Thymus (tissue), 11 donors: ENCODE results near the gene CD7. TPM values are rescaled to one million over a fixed set of nuclear protein-coding genes. Genes with fewer than 3 reads are reported as not detected.
A peak's percentile ranks its signal among the peaks of the same experiment; 100 is the strongest.

Source experiments
- DNase-seq, 9 donors: peaks; one replicate each; pipeline ENCODE4 v3.0.0-alpha.2; 2013; ENCODE audit warnings: low spot score in 9 of 9, low read depth in 6 of 9, missing footprints in 1 of 9
- H3K27ac ChIP-seq, 2 donors: one replicate each; pipeline ENCODE4 v1.5.1; 2013; ENCODE audit warnings: control low read depth in 1 of 2, low read depth in 1 of 2, low read length in 1 of 2, mild to moderate bottlenecking in 1 of 2, moderate library complexity in 1 of 2
- H3K27me3 ChIP-seq, 2 donors: one replicate each; pipeline ENCODE4 v1.5.1; 2013; ENCODE audit warnings: low read length in 1 of 2; ENCODE audit not compliant: control insufficient read depth in 2 of 2, insufficient read depth in 1 of 2
- H3K36me3 ChIP-seq, 2 donors: one replicate each; pipeline ENCODE4 v1.5.1; 2013; ENCODE audit warnings: low read length in 1 of 2, mild to moderate bottlenecking in 1 of 2, moderate library complexity in 1 of 2; ENCODE audit not compliant: control insufficient read depth in 2 of 2, insufficient read depth in 2 of 2
- H3K4me1 ChIP-seq, 2 donors: one replicate each; pipeline ENCODE4 v1.5.1; 2013; ENCODE audit warnings: low read length in 2 of 2; ENCODE audit not compliant: control insufficient read depth in 2 of 2, insufficient read depth in 2 of 2
- H3K4me3 ChIP-seq, 2 donors: one replicate each; pipeline ENCODE4 v1.5.1; 2013; ENCODE audit warnings: low read length in 2 of 2, control low read depth in 1 of 2, mild to moderate bottlenecking in 1 of 2
- H3K9me3 ChIP-seq, 2 donors: one replicate each; pipeline ENCODE4 v1.5.1; 2013; ENCODE audit warnings: low read length in 1 of 2, mild to moderate bottlenecking in 1 of 2; ENCODE audit not compliant: control insufficient read depth in 2 of 2, insufficient read depth in 1 of 2
- WGBS: extraction: QIAGEN DNeasy Blood & Tissue Kit; methylation state at CpG from one replicate; pipeline ENCODE4 v1.1.7; 2013; 5-methylcytosine and 5-hydroxymethylcytosine counted together
- polyA plus RNA-seq: library from polyadenylated mRNA; stranded (reverse); fragments of 200-250 nt; gene quantifications from one replicate; pipeline ENCODE4 v1.2.3, GENCODE V29; 2013
- total RNA-seq: library from RNA; stranded (reverse); fragments of 120-200 nt; gene quantifications from one replicate; pipeline ENCODE4 v1.2.4, GENCODE V29; 2013
- donor health status: healthy.

CD7 gene
- total and polyA plus RNA-seq, 2 donors, result 67.9 to 153 TPM

DNA sequence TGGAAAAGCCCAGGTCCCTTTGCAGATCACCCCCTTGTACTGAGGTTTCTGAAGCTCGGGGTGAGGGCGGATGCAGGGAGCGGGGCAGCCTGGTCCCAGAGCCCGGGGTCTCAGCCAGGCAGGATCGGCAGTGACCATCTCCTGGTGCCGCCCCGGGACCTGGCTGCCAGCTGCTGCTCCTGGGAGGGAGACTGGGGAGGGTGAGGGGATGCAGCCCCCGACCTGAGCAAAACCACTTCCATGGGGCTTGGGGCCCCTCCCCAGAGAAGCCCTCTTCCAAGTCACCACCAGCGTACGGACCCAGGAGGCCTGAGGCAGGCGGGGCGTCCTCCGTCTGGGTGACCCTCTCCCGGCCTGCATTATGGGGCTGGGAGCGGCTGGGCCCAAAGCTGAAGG, 14.8 kb downstream of the CD7 start:
- Histone ChIP-seq H3K27me3 (peaks cover 0 to 14% of the 10 kb centered on the region in 2 donors), H3K4me1 (peaks cover 69 to 88% of the 10 kb centered on the region in 2 donors), H3K9me3 (no peaks in the 10 kb centered on the region), H3K27ac (peak overlapping the region; percentile 82 to 89), H3K4me3 (peak overlapping the region; percentile 29 to 44), H3K36me3 (no peaks in the 10 kb centered on the region)
- DNase-seq, result no peak
- 18% methylated on average over 15 of the region's 15 CpGs for WGBS

- H3K36me3 ChIP-seq, result no peaks in the 10 kb centered on the region
- H3K4me1 ChIP-seq, result peaks cover 74 to 93% of the 10 kb centered on the region in 2 donors
- peaks cover 0 to 14% of the 10 kb centered on the region in 2 donors for H3K27me3 ChIP-seq
- DNase-seq, result peak in 2 of 9 donors; percentile 50 to 81
- H3K9me3 ChIP-seq, result no peaks in the 10 kb centered on the region
- 5% methylated on average over 23 of the region's 23 CpGs for WGBS
- H3K4me3 ChIP-seq, result peak overlapping the region; percentile 29 to 44
- H3K27ac ChIP-seq, result peak overlapping the region; percentile 82 to 89
These were observed 15.4 kb downstream of the CD7 start for GRCh38 chr17:82301916-82302567.

- Histone ChIP-seq H3K4me3 (peak overlapping the region in 1 of 2 donors; percentile 29), H3K9me3 (no peaks in the 10 kb centered on the region), H3K4me1 (peaks cover 81 to 100% of the 10 kb centered on the region in 2 donors), H3K27ac (peak overlapping the region; percentile 82 to 89), H3K27me3 (peaks cover 0 to 14% of the 10 kb centered on the region in 2 donors), H3K36me3 (no peaks in the 10 kb centered on the region)
- WGBS, result 74% methylated on average over 12 of the region's 12 CpGs
- DNase-seq, result no peak
These were observed 16.0 kb downstream of the CD7 start for GRCh38 chr17:82301300-82301915.

DNA sequence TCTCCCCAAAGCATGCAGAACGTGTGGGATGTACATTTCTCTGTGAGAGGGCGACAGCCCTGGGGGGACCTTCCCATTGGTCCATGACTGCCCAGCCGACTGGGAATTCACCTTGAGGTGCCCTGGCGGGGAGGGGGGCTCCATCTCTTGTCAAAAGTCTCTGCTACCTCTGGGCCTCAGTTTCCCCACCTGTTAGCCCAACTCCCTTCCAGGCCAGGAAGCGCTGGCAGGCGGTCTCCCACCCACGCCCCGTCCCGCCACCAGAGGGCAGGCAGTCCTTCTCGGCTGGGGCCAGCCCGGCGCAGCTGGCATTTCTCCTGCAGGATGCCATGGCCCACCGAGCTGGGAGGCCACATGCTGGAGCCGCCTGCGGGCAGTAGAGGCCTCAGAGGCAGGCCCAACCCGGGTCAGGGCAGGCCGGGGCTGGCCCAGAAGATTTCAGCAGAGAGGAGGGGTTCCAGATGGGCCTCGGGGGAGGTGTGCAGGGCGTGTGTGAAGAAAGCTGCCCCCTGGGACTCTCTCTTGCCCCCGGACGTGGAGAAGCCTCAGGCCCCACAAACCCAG, 16.6 kb downstream of the CD7 start:
- peaks cover 0 to 12% of the 10 kb centered on the region in 2 donors for H3K27me3 ChIP-seq
- peaks cover 82 to 99% of the 10 kb centered on the region in 2 donors for H3K4me1 ChIP-seq
- DNase-seq, result peak in 2 of 9 donors; percentile 45 to 75
- WGBS, result 29% methylated on average over 21 of the region's 21 CpGs
- H3K9me3 ChIP-seq, result no peaks in the 10 kb centered on the region
- H3K4me3 ChIP-seq, result no peak overlapping the region
- no peaks in the 10 kb centered on the region for H3K36me3 ChIP-seq
- peak overlapping the region in 1 of 2 donors; percentile 15 for H3K27ac ChIP-seq

GRCh38 chr17:82300228-82300627, 17.2 kb downstream of the CD7 start:
- H3K4me1 ChIP-seq, result peaks cover 78 to 98% of the 10 kb centered on the region in 2 donors

GRCh38 chr17:82299452-82299851, 18.0 kb downstream of the CD7 start:
- Histone ChIP-seq H3K4me3 (peak overlapping the region in 1 of 2 donors; percentile 49), H3K9me3 (no peaks in the 10 kb centered on the region), H3K4me1 (peaks cover 73 to 90% of the 10 kb centered on the region in 2 donors), H3K27ac (peak overlapping the region; percentile 96 to 97), H3K36me3 (no peaks in the 10 kb centered on the region), H3K27me3 (peaks cover 0 to 2% of the 10 kb centered on the region in 2 donors)
- peak in 1 of 9 donors; percentile 58 for DNase-seq
- WGBS, result 25% methylated on average over 10 of the region's 10 CpGs

More at GRCh38 chr17:82300228-82300627, 17.2 kb downstream of the CD7 start:
- DNase-seq, result no peak
- H3K9me3 ChIP-seq, result no peaks in the 10 kb centered on the region
- WGBS, result 94% methylated on average over 13 of the region's 13 CpGs
- peak overlapping the region in 1 of 2 donors; percentile 65 for H3K27ac ChIP-seq
- no peaks in the 10 kb centered on the region for H3K36me3 ChIP-seq
- no peak overlapping the region for H3K4me3 ChIP-seq
- H3K27me3 ChIP-seq, result peaks cover 0 to 6% of the 10 kb centered on the region in 2 donors

DNA sequence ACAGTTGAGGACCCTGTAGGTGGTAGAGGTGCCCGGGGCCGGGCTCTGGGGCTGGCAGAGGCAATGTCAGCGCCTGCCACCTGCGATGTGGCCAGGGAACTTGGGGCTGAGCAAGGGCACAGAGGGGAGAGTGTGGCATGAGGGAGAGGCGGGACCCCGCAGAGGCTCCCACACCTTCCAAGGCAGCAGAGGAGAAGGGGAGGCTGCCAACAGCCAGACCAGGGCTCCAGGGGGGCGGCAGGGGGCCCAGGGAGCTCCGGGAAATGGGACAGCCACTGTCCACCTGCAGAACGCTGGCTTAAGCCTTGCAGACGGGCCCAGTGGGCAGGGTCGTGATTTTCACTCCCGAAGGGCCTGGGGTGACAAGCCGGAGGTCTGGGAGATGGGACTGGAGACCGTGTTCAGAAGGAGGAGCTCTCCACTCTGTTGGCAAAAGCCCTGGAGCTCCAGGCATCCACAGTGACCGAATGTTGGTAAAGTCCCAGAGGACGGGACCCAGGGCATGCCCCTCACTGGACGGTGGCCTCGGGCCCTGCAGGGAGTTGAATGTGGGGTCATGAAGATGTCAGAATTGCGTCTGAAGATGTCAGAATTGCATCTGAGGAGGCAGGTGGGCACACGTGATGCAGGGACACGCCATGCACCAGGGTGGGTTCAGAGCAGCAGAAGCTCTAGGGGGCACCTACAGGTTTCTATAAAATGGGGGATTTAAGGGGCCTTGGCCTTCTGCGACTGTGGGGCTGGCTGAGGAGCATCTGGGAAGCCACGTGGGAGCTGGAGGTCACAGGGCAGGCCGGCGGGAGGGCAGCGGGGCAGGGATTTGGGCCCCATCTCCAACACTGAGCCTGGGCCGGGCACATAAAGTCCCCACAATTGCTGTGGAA, 18.6 kb downstream of the CD7 start:
- H3K4me3 ChIP-seq, result peak overlapping the region; percentile 49 to 53
- H3K27me3 ChIP-seq, result peaks cover 0 to 2% of the 10 kb centered on the region in 2 donors
- peak in 1 of 9 donors; percentile 38 for DNase-seq
- H3K27ac ChIP-seq, result peak overlapping the region; percentile 96 to 97
- H3K9me3 ChIP-seq, result no peaks in the 10 kb centered on the region
- 65% methylated on average over 27 of the region's 27 CpGs for WGBS
- H3K4me1 ChIP-seq, result peaks cover 67 to 90% of the 10 kb centered on the region in 2 donors
- H3K36me3 ChIP-seq, result no peaks in the 10 kb centered on the region

DNA sequence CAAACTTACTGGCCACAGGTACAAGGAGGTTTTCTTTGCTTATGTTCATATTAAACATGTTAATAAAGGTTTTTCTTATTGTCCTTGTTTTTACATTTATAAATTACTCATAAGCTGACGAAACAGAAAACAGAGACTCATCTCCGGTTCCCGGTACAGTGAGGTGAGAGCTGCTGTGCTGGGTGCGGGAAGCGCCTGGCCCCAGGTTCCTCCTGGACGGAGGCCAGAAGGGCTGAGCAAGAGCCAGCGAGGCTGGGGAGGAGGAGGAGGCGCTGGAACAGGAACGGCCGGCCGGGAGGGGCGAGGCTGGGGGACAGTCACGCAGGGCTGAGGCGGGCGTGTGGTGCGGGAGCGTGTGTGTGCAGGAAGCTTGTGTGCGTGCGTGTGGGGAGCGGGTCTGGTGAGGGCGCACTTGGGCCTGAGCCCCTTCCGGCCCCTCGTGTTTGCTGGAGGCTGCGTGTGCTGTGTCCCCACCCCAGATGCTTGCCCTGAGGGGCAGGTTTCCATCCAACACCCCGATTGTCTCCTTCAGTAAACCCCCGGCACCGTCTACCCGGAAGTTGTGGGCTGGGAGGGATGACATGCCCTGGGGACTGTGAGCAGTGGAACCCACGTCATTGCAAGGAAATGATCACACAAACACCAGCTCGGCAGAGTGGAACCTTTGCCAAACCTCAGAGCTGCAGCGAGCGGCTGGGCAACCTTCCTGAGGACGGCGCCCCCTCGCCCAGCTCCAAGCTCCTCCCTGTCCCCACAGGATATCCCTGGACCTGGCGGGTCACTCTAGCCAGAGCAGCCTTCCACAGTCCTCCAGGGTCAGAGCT, 19.5 kb downstream of the CD7 start:
- DNase-seq, result peak in 4 of 9 donors; percentile 78 to 93 (median 82)
- H3K27me3 ChIP-seq, result no peaks in the 10 kb centered on the region
- peak overlapping the region; percentile 49 to 53 for H3K4me3 ChIP-seq
- H3K4me1 ChIP-seq, result peaks cover 58 to 86% of the 10 kb centered on the region in 2 donors
- H3K36me3 ChIP-seq, result no peaks in the 10 kb centered on the region
- peaks cover 0 to 4% of the 10 kb centered on the region in 2 donors for H3K9me3 ChIP-seq
- peak overlapping the region; percentile 96 to 97 for H3K27ac ChIP-seq
- under 1% methylated on average over 36 of the region's 36 CpGs for WGBS
